GM23248 (cell line): ENCODE data around the gene CD74. TPM values are rescaled to one million over a fixed set of nuclear protein-coding genes. Genes with fewer than 3 reads are reported as not detected.
A peak's percentile ranks its signal among the peaks of the same experiment; 100 is the strongest.

Source experiments
- DNase-seq: peaks from one replicate; pipeline ENCODE4 v3.0.0-alpha.2; 2015
- H2AFZ ChIP-seq: fragments of 200-600 bp; sonication (generic); 2 replicates; pipeline ENCODE4 v1.6.1; 2016; ENCODE audit warnings: antibody characterized with exemption
- H3F3A ChIP-seq: fragments of 200-600 bp; sonication (generic); 2 replicates; pipeline ENCODE4 v1.6.1; 2016; ENCODE audit warnings: mild to moderate bottlenecking, antibody characterized with exemption, mixed run types; ENCODE audit not compliant: insufficient read depth
- H3K27ac ChIP-seq: fragments of 200-600 bp; sonication (generic); 2 replicates; pipeline ENCODE4 v1.5.1; 2016; ENCODE audit warnings: mild to moderate bottlenecking
- H3K27me3 ChIP-seq: fragments of 200-600 bp; sonication (generic); replicated peaks from 2 replicates; pipeline ENCODE4 v1.6.1; 2016; ENCODE audit warnings: mild to moderate bottlenecking; ENCODE audit not compliant: insufficient read depth
- H3K36me3 ChIP-seq: fragments of 200-600 bp; sonication (generic); 2 replicates; pipeline ENCODE4 v1.6.1; 2016; ENCODE audit warnings: low read depth, mild to moderate bottlenecking
- H3K4me1 ChIP-seq: fragments of 200-600 bp; sonication (generic); 2 replicates; pipeline ENCODE4 v1.6.1; 2016; ENCODE audit warnings: mild to moderate bottlenecking; ENCODE audit not compliant: insufficient read depth
- H3K4me2 ChIP-seq: fragments of 200-600 bp; sonication (generic); one replicate; pipeline ENCODE4 v1.6.1; 2016; ENCODE audit warnings: mild to moderate bottlenecking; ENCODE audit not compliant: unreplicated experiment
- H3K4me3 ChIP-seq: fragments of 200-600 bp; sonication (generic); 2 replicates; pipeline ENCODE4 v1.5.1; 2016; ENCODE audit warnings: mild to moderate bottlenecking
- H3K79me2 ChIP-seq: fragments of 200-600 bp; sonication (generic); 2 replicates; pipeline ENCODE4 v1.6.1; 2016; ENCODE audit warnings: mild to moderate bottlenecking; ENCODE audit not compliant: insufficient read depth
- H3K9ac ChIP-seq: fragments of 200-600 bp; sonication (generic); 2 replicates; pipeline ENCODE4 v1.6.1; 2016; ENCODE audit warnings: mild to moderate bottlenecking
- H3K9me2 ChIP-seq: fragments of 200-600 bp; sonication (generic); 2 replicates; pipeline ENCODE4 v1.6.1; 2016; ENCODE audit warnings: mixed run types, mild to moderate bottlenecking, moderate library complexity; ENCODE audit not compliant: insufficient read depth
- H3K9me3 ChIP-seq: fragments of 200-600 bp; sonication (generic); one replicate; pipeline ENCODE4 v1.6.1; 2017; ENCODE audit warnings: low read depth
- H4K20me1 ChIP-seq: fragments of 200-600 bp; sonication (generic); 2 replicates; pipeline ENCODE4 v1.6.0; 2016; ENCODE audit not compliant: insufficient read depth
- EZH2 ChIP-seq: fragments of 200-600 bp; sonication (generic); IDR thresholded peaks from 2 replicates; pipeline ENCODE4 v1.6.1; 2018; ENCODE audit warnings: antibody characterized with exemption, mild to moderate bottlenecking; ENCODE audit not compliant: insufficient read depth, poor library complexity, severe bottlenecking
- EZH2phosphoT487 ChIP-seq: fragments of 200-600 bp; sonication (generic); IDR thresholded peaks from 2 replicates; pipeline ENCODE4 v1.6.1; 2018; ENCODE audit warnings: antibody characterized with exemption, moderate library complexity, mild to moderate bottlenecking, low read depth; ENCODE audit not compliant: insufficient read depth
- WGBS, 2 experiments: methylation state at CpG; one replicate each; pipeline ENCODE4 v1.1.6; 2015 to 2017; ENCODE audit warnings: low lambda C conversion rate in 2 of 2, low coverage in 1 of 2; ENCODE audit errors: missing lambda C conversion rate in 2 of 2; 5-methylcytosine and 5-hydroxymethylcytosine counted together
- in situ Hi-C: fragments of 300-500 bp; cut with MboI; formaldehyde crosslinking; loops from 2 replicates; pipeline ENCODE4 v1.15.0; 2020
- polyA plus RNA-seq: library from polyadenylated mRNA; unstranded; fragments of >200 nt; fragmentation: Nextera tagmentation; extraction: Ambion mirVana; gene quantifications from 2 replicates; pipeline ENCODE4 v1.2.1, GENCODE V29; 2016
- total RNA-seq: library from RNA; depleted of rRNA; stranded (reverse); fragments of >200 nt; shearing (Covaris generic); gene quantifications from 2 replicates; pipeline ENCODE4 v1.2.3, GENCODE V29; 2014

CD74 gene
- total and polyA plus RNA-seq, 2 experiments from 2014 or later = 2.7 TPM; not detected in 1

GRCh38 chr5:150401076-150401375 lies 11.7 kb downstream of the CD74 start:
- H4K20me1 ChIP-seq = no peaks in the 10 kb centered on the region
- H3K27ac ChIP-seq = no peak overlapping the region
- in situ Hi-C loops = no loop called here
- no peak overlapping the region for H2AFZ ChIP-seq
- no peaks in the 10 kb centered on the region for H3K27me3 ChIP-seq
- TF ChIP-seq EZH2phosphoT487 = no peak
- no peak for TF ChIP-seq EZH2
- H3K36me3 ChIP-seq = no peaks in the 10 kb centered on the region
- no peak overlapping the region for H3K9ac ChIP-seq
- 65 to 70% methylated on average over 3 of the region's 3 CpGs for WGBS, 2 experiments
- H3K79me2 ChIP-seq = no peaks in the 10 kb centered on the region
- H3K9me3 ChIP-seq = no peaks in the 10 kb centered on the region
- no peaks in the 10 kb centered on the region for H3K4me1 ChIP-seq
- H3K9me2 ChIP-seq = no peaks in the 10 kb centered on the region
- no peak overlapping the region for H3K4me2 ChIP-seq
- no peak overlapping the region for H3K4me3 ChIP-seq
- DNase-seq = no peak
- H3F3A ChIP-seq = no peaks in the 10 kb centered on the region

GRCh38 chr5:150400316-150401075 lies 12.2 kb downstream of the CD74 start:
- TF ChIP-seq EZH2phosphoT487 = no peak
- no peak for TF ChIP-seq EZH2
- no peaks in the 10 kb centered on the region for H4K20me1 ChIP-seq
- no peaks in the 10 kb centered on the region for H3F3A ChIP-seq
- no peak overlapping the region for H3K27ac ChIP-seq
- no peak overlapping the region for H3K9ac ChIP-seq
- H3K27me3 ChIP-seq = no peaks in the 10 kb centered on the region
- no peaks in the 10 kb centered on the region for H3K36me3 ChIP-seq
- in situ Hi-C loops = no loop called here
- no peaks in the 10 kb centered on the region for H3K4me1 ChIP-seq
- H3K4me2 ChIP-seq = no peak overlapping the region
- no peaks in the 10 kb centered on the region for H3K79me2 ChIP-seq
- no peak overlapping the region for H2AFZ ChIP-seq
- H3K9me2 ChIP-seq = no peaks in the 10 kb centered on the region
- no peaks in the 10 kb centered on the region for H3K9me3 ChIP-seq
- no peak for DNase-seq
- WGBS, 2 experiments = 78 to 87% methylated on average over 12 of the region's 12 CpGs
- no peak overlapping the region for H3K4me3 ChIP-seq

GRCh38 chr5:150399524-150400211 lies 13.0 kb downstream of the CD74 start:
- Histone ChIP-seq H3K4me2 (no peak overlapping the region), H3K79me2 (no peaks in the 10 kb centered on the region), H3K36me3 (no peaks in the 10 kb centered on the region), H3K4me3 (no peak overlapping the region), H4K20me1 (no peaks in the 10 kb centered on the region), H3K27me3 (no peaks in the 10 kb centered on the region), H2AFZ (no peak overlapping the region), H3K9me3 (no peaks in the 10 kb centered on the region), H3K9me2 (no peaks in the 10 kb centered on the region), H3K4me1 (no peaks in the 10 kb centered on the region), H3K9ac (no peak overlapping the region), H3K27ac (no peak overlapping the region), H3F3A (no peaks in the 10 kb centered on the region)
- no peak for TF ChIP-seq EZH2phosphoT487
- TF ChIP-seq EZH2 = no peak
- in situ Hi-C loops = no loop called here
- 87 to 89% methylated on average over 11 of the region's 11 CpGs for WGBS, 2 experiments
- no peak for DNase-seq

GRCh38 chr5:150398722-150399523 lies 13.8 kb downstream of the CD74 start:
- DNase-seq = peak; percentile 24
- no peak overlapping the region for H3K4me3 ChIP-seq
- peaks cover 4% of the 10 kb centered on the region; the same call in 1 of the 2 replicates for H3K36me3 ChIP-seq
- no peaks in the 10 kb centered on the region for H3K79me2 ChIP-seq
- no peaks in the 10 kb centered on the region for H3K4me1 ChIP-seq
- H4K20me1 ChIP-seq = no peaks in the 10 kb centered on the region
- TF ChIP-seq EZH2phosphoT487 (no peak), EZH2 (no peak)
- H2AFZ ChIP-seq = no peak overlapping the region
- H3K9ac ChIP-seq = no peak overlapping the region
- in situ Hi-C loops = no loop called here
- 72 to 84% methylated on average over 12 of the region's 12 CpGs for WGBS, 2 experiments
- H3K9me3 ChIP-seq = no peaks in the 10 kb centered on the region
- no peaks in the 10 kb centered on the region for H3K27me3 ChIP-seq
- H3K4me2 ChIP-seq = no peak overlapping the region
- H3K9me2 ChIP-seq = no peaks in the 10 kb centered on the region
- no peaks in the 10 kb centered on the region for H3F3A ChIP-seq
- H3K27ac ChIP-seq = no peak overlapping the region
